Activated naive CD4-positive, alpha-beta T cell treated with anti-CD3 and anti-CD28 coated beads for 36 hours (primary cell): ENCODE data around the gene GJA1. TPM values are rescaled to one million over a fixed set of nuclear protein-coding genes. Genes with fewer than 3 reads are reported as not detected.
"Not testable (repeated sequence)": the region's sequence is repeated elsewhere in the genome, so short reads cannot be mapped to it uniquely, and the experiment has no call there.

Source experiments
- CTCF ChIA-PET: fragments of 350-600 bp; sonication (Branson Sonifier 250); formaldehyde crosslinking; loops from one replicate; lab custom pipeline; 2021; ENCODE audit warnings: antibody characterized with exemption; lab: Charles Lee
- DNase-seq: peaks from one replicate; pipeline ENCODE4 v3.0.0-alpha.2; 2020
- H3K27ac Mint-ChIP-seq: one replicate; pipeline ENCODE4 v1.8.0; 2021; ENCODE audit warnings: mild to moderate bottlenecking, mixed read lengths
- H3K27me3 Mint-ChIP-seq: one replicate; pipeline ENCODE4 v1.8.0; 2021; ENCODE audit warnings: low read depth, mixed read lengths
- H3K36me3 Mint-ChIP-seq: one replicate; pipeline ENCODE4 v1.8.0; 2021; ENCODE audit warnings: low read depth, mixed read lengths
- H3K4me1 Mint-ChIP-seq: one replicate; pipeline ENCODE4 v1.8.0; 2021; ENCODE audit warnings: low read depth, mixed read lengths
- H3K4me3 Mint-ChIP-seq: one replicate; pipeline ENCODE4 v1.8.0; 2021; ENCODE audit warnings: mild to moderate bottlenecking, moderate library complexity, mixed read lengths
- H3K9me3 Mint-ChIP-seq: one replicate; pipeline ENCODE4 v1.8.0; 2021; ENCODE audit warnings: mixed read lengths
- intact Hi-C: fragments of 100-400 bp; cut with micrococcal nuclease; formaldehyde crosslinking; loops from one replicate; pipeline ENCODE4 v1.15.1; 2023
- total RNA-seq, 2 experiments: library from RNA; stranded (reverse); gene quantifications; one replicate each; pipeline ENCODE4 v1.2.3, GENCODE V29; 2021

Gene GJA1
- total RNA-seq = under 1 TPM; 0.29 to 0.37 TPM

DNA sequence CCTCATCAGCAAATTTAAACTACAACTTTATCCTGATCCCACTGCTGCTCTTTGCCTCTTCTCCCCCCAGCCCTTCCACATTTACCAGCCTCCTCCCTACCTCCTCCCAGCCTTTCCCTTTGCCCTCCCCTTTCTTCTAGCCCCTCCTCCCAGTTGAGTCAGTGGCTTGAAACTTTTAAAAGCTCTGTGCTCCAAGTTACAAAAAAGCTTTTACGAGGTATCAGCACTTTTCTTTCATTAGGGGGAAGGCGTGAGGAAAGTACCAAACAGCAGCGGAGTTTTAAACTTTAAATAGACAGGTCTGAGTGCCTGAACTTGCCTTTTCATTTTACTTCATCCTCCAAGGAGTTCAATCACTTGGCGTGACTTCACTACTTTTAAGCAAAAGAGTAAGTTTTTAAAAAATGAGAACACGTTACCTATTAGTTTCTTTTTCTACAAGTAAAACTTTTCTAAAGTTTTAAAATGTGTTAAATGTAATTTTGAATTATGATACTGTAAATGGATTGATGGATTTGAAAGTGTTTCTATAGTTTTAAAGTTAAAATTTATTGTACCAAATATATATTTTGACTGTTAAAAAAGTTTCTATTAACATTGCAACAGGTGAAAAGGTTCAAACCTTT, at the start of gene GJA1:
Gene GJA1 (plus strand): TSS at position 203 of the 626 bp plus-strand sequence. CDS start 11,202 bp downstream, outside the sequence.
- H3K9me3 Mint-ChIP-seq = no peaks in the 10 kb centered on the region
- no peak within 1 kb of the TSS for H3K27ac Mint-ChIP-seq
- CTCF ChIA-PET = interaction anchor here (4.1 kb wide), 1 partner anchor 414 kb away, joined by 15 read pairs; no protein-coding TSS in a partner anchor
- peaks cover 19% of the 10 kb centered on the region for H3K4me1 Mint-ChIP-seq
- peaks cover 13% of the 10 kb centered on the region for H3K27me3 Mint-ChIP-seq
- intact Hi-C loops = loop anchor here (2.0 kb wide), 1 partner anchor 101 kb away; the partner anchor contains the start of gene TBC1D32
- DNase-seq = no peak
- peak within 1 kb of the TSS; percentile 75 for H3K4me3 Mint-ChIP-seq
- no peaks in the 10 kb centered on the region for H3K36me3 Mint-ChIP-seq

GRCh38 chr6:121386551-121386950, 48.9 kb upstream of the GJA1 start:
- not testable (repeated sequence) for H3K36me3 Mint-ChIP-seq

DNA sequence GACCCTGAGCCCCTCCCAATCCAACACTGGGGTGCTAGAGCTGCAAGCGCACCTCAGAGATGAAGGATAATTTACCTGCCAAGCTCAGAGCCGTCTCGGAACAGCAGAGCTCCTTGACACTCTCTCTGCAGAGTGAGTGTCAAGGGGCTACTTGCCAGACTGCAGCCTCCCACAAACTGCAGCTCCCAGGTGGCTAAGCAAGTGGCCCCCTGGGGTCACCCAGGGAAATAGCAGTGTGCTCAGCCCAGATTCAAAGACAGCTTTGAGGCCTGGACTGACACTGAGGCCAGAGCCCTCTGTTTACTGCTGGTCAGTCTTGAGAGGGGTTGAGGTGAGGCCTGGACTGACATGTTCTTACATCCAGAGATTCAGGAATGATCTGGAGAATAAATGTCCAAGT, 46.0 kb upstream of the GJA1 start:
- Mint-ChIP-seq H3K27ac (no peak overlapping the region), H3K27me3 (peaks cover 2% of the 10 kb centered on the region), H3K4me1 (no peaks in the 10 kb centered on the region), H3K9me3 (no peaks in the 10 kb centered on the region), H3K4me3 (no peak overlapping the region), H3K36me3 (no peaks in the 10 kb centered on the region)
- no peak for DNase-seq
- CTCF ChIA-PET = no interaction called here
- intact Hi-C loops = no loop called here

More at GRCh38 chr6:121386551-121386950, 48.9 kb upstream of the GJA1 start:
- H3K27ac Mint-ChIP-seq, H3K27me3 Mint-ChIP-seq, H3K4me1 Mint-ChIP-seq, intact Hi-C loops, H3K4me3 Mint-ChIP-seq, CTCF ChIA-PET, H3K9me3 Mint-ChIP-seq, DNase-seq: not testable (repeated sequence)

DNA sequence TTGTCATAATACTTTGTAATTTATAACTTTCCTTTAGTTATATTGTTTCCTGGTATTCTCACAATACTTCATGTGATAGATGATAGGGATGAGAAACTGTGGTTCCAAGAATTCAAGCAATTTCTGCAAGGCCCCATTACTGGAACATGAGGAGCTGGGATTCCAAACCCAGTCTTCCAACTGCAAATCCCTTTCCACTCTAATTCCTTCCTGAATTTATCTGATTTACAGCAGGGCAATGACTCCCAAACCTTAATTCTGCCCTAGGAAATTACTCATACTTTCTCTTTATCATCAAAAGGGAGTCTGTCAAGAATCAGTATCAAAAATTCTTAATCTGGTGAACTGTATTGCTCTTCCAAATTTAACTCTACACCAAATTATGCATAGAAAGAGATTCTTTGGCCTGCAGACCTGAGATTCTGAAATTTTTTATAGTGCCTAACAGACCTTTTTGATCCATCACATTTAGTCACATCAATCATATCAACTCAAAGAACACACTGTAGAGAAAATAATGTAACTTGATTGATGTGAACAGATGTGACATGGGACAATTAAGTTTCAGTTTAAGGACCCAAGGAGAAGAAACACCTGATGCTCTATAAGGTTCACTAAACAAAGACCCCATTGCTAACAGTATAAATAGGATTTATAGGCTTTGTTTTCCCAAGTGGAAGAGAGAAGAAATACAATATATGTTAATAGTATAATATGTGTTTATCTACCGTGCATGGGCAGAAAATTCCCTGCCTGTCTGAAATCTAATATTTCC, 41.5 kb upstream of the GJA1 start:
- CTCF ChIA-PET = no interaction called here

DNA sequence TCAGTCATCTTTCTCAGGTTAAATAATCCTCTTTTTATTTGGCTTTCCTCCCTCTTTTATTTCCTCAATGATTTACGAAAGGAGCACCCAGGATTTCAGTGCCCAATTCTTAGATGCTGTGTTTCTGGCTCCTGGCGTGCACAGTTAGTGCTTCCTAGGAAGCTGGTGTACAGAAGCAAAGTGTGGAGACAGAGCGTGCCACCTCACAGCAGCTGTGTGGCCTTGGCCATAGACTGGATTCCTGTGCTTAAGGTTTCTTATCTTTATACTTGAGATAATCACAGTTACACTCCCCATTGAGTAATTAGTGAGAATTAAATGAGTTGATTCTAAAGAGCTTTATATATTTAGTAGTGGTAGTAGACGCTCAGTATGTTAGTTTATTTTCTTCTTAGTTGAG, 39.7 kb upstream of the GJA1 start:
- Mint-ChIP-seq H3K27me3 (no peaks in the 10 kb centered on the region), H3K36me3 (no peaks in the 10 kb centered on the region), H3K27ac (no peak overlapping the region), H3K4me3 (no peak overlapping the region), H3K9me3 (no peaks in the 10 kb centered on the region), H3K4me1 (no peaks in the 10 kb centered on the region)
- CTCF ChIA-PET = no interaction called here
- no peak for DNase-seq
- intact Hi-C loops = no loop called here

More for the DNA sequence above, 41.5 kb upstream of the GJA1 start:
- Mint-ChIP-seq H3K9me3 (no peaks in the 10 kb centered on the region), H3K4me3 (no peak overlapping the region), H3K27me3 (no peaks in the 10 kb centered on the region), H3K4me1 (no peaks in the 10 kb centered on the region), H3K27ac (no peak overlapping the region), H3K36me3 (no peaks in the 10 kb centered on the region)
- DNase-seq = no peak
- intact Hi-C loops = no loop called here

DNA sequence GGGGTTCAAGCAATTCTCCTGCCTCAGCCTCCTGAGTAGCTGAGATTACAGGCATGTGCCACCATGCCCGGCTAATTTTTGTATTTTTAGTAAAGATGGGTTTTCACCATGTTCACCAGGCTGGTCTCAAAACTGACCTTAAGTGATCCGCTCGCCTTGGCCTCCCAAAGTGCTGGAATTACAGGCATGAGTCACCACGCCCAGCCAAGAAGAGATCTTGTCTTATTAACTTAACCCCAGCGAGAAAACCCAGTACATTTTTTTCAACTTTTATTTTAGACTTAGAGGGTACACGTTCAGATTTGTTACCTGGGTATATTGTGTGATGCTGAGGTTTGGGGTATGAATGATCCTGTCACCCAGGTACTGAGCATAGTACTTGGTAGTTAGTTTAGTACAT, 38.3 kb upstream of the GJA1 start:
- intact Hi-C loops, H3K4me3 Mint-ChIP-seq, H3K9me3 Mint-ChIP-seq, CTCF ChIA-PET, H3K36me3 Mint-ChIP-seq, DNase-seq, H3K27ac Mint-ChIP-seq, H3K27me3 Mint-ChIP-seq, H3K4me1 Mint-ChIP-seq: not testable (repeated sequence)

DNA sequence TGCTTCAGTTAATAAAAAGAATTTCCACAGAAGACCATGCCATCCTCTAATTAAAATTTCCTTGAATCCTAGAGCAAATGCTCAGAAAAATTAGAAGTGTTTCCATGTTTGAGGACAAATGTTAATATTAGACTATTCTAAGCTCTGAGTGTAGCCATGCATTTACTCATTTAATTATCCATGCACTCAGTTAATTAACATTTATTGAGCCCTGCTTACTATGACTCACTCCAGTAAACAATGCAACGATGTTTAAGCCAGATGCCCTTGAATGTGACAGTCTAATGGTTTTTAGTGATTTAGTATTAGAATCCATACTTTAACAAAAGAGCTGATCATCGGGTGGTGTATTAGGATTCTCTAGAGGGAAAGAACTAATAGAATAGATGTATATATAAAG, 37.3 kb upstream of the GJA1 start:
- no peaks in the 10 kb centered on the region for H3K36me3 Mint-ChIP-seq
- no peak overlapping the region for H3K4me3 Mint-ChIP-seq
- intact Hi-C loops = no loop called here
- CTCF ChIA-PET = interaction anchor here (0.6 to 0.7 kb wide), 2 partner anchors 430 to 451 kb away, joined by 3 read pairs; no protein-coding TSS in a partner anchor
- no peaks in the 10 kb centered on the region for H3K4me1 Mint-ChIP-seq
- H3K27me3 Mint-ChIP-seq = no peaks in the 10 kb centered on the region
- H3K9me3 Mint-ChIP-seq = no peaks in the 10 kb centered on the region
- no peak for DNase-seq
- H3K27ac Mint-ChIP-seq = no peak overlapping the region

- no peak overlapping the region for H3K4me3 Mint-ChIP-seq
- H3K9me3 Mint-ChIP-seq = no peaks in the 10 kb centered on the region
- CTCF ChIA-PET = no interaction called here
- intact Hi-C loops = loop anchor here (1.0 to 2.0 kb wide), 2 partner anchors 81 to 345 kb away; no protein-coding TSS in a partner anchor
- H3K27me3 Mint-ChIP-seq = no peaks in the 10 kb centered on the region
- H3K36me3 Mint-ChIP-seq = no peaks in the 10 kb centered on the region
- H3K27ac Mint-ChIP-seq = no peak overlapping the region
- DNase-seq = no peak
- H3K4me1 Mint-ChIP-seq = no peaks in the 10 kb centered on the region
These were observed 35.5 kb upstream of the GJA1 start for GRCh38 chr6:121399966-121400365.

DNA sequence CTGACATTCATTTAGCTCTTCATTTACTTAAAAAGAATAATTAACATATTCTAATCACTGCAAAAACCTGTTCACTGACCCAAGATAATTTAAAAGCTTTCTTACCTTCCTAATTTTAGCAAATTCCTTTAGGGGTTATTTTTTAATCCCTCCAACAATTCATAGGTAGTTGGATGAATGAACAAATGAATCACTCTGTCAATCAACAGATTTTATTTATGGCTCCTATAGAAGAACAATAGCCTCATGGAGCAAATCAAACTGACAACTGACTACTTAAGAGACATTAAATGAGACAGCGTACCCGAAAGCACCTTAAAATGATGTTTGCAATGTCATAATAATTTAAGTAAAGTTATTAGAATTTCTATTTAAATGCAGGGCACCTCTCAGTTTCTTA, 31.5 kb upstream of the GJA1 start:
- peaks cover 4% of the 10 kb centered on the region for H3K27me3 Mint-ChIP-seq
- H3K27ac Mint-ChIP-seq = no peak overlapping the region
- CTCF ChIA-PET = interaction anchor here (0.5 kb wide), 1 partner anchor 18 kb away, joined by 3 read pairs; no protein-coding TSS in a partner anchor
- no peak overlapping the region for H3K4me3 Mint-ChIP-seq
- no peaks in the 10 kb centered on the region for H3K9me3 Mint-ChIP-seq
- intact Hi-C loops = no loop called here
- no peak for DNase-seq
- H3K4me1 Mint-ChIP-seq = no peaks in the 10 kb centered on the region
- no peaks in the 10 kb centered on the region for H3K36me3 Mint-ChIP-seq

DNA sequence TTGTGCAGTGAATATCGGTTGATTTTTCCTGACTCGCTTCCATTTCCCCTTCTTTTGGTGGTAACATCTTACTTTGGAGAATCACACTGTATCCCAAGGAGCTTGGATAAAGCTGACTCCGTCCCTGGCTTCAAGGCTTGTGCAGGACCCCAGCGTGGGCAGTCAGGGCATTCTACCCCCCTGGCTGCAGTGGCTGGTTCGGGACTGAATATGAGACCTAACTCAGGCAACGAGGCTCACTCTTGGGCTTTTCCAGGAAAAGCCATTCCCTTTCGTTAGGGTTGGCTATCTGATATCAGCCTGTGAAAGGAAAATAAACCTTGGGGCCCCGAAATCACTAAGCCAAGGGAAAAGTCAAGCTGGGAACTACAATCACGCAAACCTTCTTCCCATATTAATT, 30.1 kb upstream of the GJA1 start:
- intact Hi-C loops = no loop called here
- no peak for DNase-seq
- Mint-ChIP-seq H3K9me3 (no peaks in the 10 kb centered on the region), H3K27ac (no peak overlapping the region), H3K4me1 (no peaks in the 10 kb centered on the region), H3K27me3 (peaks cover 4% of the 10 kb centered on the region), H3K4me3 (no peak overlapping the region), H3K36me3 (no peaks in the 10 kb centered on the region)
- CTCF ChIA-PET = no interaction called here

DNA sequence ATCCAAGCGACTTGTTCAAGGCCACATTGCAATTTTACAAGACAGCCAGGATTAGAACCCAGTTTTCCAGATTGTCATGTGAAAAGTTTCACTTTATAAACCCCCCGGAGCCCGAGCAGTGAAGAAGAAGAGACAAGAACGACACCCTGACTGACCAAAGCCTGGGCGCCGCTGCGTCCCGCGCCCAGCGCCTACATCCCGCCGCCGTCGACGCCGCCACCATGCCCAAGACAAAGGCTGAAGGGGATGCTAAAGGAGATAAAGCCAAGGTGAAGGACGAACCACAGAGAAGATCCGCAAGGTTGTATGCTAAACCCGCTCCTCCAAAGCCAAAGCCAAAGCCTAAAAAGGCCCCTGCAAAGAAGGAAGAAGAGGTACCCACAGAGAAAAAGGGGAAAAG, 27.1 kb upstream of the GJA1 start:
- CTCF ChIA-PET = no interaction called here
- H3K9me3 Mint-ChIP-seq = no peaks in the 10 kb centered on the region
- H3K27me3 Mint-ChIP-seq = peaks cover 4% of the 10 kb centered on the region
- no peaks in the 10 kb centered on the region for H3K4me1 Mint-ChIP-seq
- no peak for DNase-seq
- H3K36me3 Mint-ChIP-seq = no peaks in the 10 kb centered on the region
- no peak overlapping the region for H3K27ac Mint-ChIP-seq
- intact Hi-C loops = no loop called here
- H3K4me3 Mint-ChIP-seq = no peak overlapping the region

DNA sequence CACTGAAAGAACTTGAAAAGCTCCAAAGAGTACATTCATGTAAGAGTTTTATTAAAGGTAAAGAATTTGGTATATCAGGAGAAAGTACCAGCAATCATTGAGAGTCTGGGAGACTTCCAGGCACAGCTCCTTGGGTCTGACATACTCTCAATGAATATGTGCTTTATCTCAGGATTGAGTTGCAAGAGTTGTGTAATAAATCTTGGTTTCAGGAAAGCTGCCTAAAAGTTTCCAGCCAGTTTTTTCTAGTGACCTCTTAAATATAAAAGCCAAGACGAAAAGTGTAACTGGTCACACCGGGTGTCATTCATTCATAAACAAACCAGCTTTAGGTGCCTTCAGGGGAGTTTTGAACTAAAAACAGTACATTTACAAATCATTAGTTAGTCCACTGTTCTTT, 21.6 kb upstream of the GJA1 start:
- H3K36me3 Mint-ChIP-seq = no peaks in the 10 kb centered on the region
- H3K9me3 Mint-ChIP-seq = no peaks in the 10 kb centered on the region
- no peak for DNase-seq
- CTCF ChIA-PET = interaction anchor here (0.5 to 0.6 kb wide), 2 partner anchors 26 to 283 kb away, joined by 4 to 5 read pairs; no protein-coding TSS in a partner anchor
- H3K4me3 Mint-ChIP-seq = no peak overlapping the region
- no peaks in the 10 kb centered on the region for H3K27me3 Mint-ChIP-seq
- H3K27ac Mint-ChIP-seq = no peak overlapping the region
- H3K4me1 Mint-ChIP-seq = no peaks in the 10 kb centered on the region
- intact Hi-C loops = no loop called here
